Measurements from ENCODE around the gene BAHCC1.

BAHCC1 gene

DNA sequence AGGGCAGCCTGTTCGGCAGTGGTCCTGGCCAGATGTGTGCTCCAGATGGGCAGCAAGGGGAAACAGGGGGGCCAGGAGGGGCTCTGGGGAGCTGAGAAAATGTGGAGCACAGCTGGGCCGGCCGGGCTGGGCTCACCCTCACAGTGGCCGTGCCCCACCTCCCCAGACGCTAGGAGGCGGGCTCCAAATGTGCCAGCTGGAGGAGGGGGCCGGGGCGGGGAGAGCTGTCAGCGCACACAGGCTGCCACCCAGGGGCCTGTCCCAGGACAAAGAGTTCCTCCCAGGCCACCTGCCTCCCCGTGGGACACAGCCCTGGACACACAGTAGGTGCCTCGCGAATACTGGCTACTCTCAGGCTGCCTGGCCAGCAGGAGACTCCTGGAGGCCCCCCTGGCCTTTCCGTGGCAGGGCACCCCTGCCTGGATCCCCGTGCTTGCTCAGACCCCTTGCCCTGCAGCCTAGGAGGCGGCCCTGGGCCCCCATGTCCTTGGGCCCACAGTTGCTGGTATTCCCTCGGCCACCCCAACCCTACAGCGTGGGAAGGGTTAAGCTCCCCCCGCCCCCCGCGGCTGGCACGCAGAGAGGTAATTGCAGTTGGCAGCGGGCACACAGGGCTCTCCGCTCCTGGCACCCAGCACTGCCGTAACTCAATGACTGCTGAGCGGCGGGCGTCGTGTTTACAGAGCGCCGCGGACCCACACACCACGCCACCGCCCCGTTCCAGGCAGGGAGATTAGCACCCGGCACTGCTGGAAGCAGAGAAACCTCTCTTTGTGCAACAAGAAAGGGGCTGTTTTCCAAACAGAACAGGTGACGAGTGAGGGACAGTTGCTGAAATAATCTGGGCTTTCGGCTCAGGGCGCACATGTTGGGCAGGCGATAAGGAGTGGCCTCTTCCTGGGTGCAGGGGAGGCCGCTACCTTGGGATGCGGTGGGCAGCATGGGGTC, 32.2 kb downstream of the BAHCC1 start:
- no peak for DNase-seq (ENCODE audit: low spot score)

- DNase-seq (ENCODE audit: low spot score): no peak
Observed at GRCh38 chr17:81428121-81428515, 32.9 kb downstream of the BAHCC1 start.

DNA sequence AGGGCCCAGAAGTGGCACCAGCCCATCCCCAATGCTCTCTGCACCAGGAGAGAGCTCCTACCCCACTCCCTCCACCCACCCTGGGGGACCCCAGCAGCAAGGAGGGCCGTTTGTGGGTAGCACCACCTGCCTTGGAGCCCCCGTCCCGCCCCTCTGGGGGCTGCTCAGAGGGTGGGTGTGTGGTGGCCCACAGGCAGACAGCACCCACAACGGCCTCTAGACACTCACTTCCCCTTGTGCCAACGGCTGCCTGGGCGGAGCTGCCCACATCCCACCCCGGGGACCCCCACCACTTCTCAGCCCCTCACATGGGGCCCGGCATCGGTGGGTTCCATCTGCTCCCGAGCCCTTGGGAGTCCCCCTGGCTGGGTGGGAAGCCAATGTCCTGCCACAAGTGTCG, 33.3 kb downstream of the BAHCC1 start:
- DNase-seq (ENCODE audit: low spot score): no peak

DNA sequence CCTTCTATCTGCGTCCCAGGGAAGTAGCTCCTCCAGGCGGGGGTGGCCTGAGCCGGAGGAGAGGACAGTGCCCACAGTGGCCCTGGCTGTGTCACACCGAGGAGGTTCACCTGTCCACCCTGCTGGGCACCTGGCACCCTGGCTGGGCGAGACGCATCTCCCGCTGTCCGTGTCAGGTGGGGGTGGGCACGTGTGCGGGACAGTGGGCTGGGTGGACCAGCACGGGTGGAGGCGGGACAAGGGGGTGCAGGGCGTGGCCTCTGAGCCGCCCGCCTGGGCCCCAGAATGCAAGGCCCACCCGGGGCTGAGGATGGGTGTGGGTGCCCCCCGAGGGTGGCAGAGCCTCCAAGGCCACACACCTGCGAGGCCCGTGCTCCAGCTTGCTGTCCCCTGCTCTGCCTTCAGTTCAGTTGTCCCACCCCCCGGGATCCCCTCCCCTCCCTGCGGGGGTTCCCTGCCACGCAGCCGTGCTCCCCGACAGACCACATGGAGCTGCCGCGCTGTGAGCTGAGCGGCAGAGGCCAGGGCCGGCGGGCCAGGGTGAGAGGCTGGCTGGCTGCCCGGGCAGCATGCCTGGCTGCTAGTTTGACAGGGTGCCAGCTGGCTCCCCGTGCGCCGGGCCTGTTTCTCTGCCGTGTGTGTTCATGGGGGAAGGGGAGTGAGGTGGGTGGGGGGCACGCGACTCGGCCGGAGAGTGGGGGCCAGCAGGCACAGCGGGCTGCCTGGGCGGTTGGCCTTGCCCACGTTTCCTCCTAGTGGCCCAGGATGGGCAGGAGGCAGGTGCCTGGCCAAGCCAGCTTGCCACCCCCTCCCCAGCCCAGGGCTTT, 33.9 kb downstream of the BAHCC1 start:
- no peak for DNase-seq (ENCODE audit: low spot score)

DNA sequence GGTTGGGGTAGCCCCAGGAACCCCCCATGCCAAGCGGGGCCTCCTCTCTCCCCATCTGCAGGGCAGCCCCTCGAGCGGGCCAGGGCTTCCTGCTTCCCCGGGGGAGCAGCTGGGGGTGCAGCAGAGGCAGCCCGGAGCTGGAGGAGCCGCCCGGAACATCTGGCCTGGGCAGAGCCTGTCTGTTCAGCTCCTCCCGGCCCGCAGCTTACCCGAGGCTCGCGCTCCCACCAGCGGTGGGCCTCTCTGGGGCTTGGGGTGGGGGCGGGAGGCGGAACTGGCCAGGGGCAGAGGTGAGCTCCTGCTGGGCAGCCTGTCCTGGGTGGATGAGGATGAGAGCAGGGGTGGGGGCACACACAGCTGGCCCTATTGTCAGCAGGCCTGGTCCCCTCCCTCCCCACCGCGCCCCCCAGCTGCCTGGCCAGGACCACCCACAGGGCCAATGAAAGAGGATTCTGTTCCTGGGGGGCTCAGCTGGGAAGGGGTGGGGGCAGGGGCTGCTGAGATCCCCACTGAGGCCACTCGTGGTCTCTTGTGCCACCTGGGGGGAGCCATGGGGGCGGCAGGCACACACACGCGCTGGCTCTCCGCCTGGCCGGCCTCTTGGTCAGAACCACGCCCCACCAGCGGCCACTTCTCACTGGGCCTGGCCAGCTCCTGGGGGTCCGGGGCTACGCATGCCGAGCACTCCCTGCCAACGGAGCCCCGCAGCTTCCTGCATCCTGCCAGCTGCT, 34.7 kb downstream of the BAHCC1 start:
- DNase-seq (ENCODE audit: low spot score): no peak

DNA sequence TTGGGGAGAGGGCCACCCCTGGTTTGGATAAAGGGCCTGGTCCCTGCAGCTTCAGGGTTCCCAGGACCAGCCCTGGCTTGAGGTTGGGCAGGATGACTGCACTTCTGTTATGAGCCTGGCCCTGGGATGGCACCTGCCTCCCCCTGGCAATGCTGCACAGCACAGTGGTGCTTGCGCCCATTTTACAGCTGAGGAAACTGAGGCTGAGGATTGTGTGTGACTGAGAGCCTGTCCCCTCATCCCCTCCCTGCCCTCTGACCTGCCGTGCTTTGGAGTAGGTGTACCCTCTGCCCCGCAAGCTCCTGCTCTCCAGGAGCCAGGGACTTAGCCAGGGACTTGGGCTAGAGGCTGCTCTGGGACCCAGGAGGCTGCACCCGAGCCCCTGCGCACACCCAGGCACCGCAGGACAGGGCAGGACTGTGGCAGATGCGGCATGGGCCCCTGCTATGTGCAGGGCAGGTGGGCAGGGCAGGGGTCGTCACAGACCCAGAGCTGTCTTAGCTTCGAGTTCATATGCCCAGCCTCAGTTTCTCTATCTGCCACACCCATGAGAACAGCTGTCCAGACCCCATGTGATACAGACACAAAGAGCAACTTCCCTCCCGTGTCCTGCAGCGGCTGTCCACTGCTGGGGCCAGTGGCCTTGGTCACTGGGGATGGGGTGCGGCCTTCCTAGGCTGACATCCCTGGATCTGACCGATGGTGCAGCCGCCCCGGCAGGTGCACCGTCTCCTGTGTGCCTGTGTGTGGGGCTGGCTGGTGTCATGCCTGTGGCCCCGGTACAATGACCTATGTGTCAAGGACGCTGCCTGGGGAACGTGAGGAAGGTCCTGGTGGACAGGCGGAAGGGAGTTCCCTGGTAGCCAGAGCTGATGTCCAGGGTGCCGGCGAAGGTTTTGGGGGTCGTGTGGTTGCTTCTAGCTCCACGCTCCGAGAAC, 36.6 kb downstream of the BAHCC1 start:
- no peak for DNase-seq (ENCODE audit: low spot score)

GRCh38 chr17:81432941-81433340, 37.7 kb downstream of the BAHCC1 start:
- DNase-seq (ENCODE audit: low spot score): no peak

DNA sequence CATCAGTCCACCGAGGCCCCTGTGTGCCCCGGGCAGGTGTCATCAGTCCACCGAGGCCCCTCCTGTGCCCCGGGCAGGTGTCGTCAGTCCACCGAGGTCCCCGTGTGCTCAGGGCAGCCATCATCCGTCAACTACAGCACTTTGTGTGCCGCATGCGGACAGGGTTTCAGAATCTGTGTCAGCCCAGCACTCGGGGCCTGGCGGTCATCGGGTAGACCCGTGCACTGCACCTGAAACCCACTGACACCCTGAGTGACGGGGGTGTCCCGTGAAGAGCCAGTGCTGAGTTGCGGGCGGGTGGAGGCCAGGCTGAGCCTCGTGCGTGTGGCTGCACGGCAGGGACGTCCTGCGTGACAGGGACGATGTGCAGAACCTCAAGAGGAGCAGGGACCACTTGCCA, 38.4 kb downstream of the BAHCC1 start:
- DNase-seq (ENCODE audit: low spot score): no peak

GRCh38 chr17:81434072-81434471, 38.8 kb downstream of the BAHCC1 start:
- no peak for DNase-seq (ENCODE audit: low spot score)

DNA sequence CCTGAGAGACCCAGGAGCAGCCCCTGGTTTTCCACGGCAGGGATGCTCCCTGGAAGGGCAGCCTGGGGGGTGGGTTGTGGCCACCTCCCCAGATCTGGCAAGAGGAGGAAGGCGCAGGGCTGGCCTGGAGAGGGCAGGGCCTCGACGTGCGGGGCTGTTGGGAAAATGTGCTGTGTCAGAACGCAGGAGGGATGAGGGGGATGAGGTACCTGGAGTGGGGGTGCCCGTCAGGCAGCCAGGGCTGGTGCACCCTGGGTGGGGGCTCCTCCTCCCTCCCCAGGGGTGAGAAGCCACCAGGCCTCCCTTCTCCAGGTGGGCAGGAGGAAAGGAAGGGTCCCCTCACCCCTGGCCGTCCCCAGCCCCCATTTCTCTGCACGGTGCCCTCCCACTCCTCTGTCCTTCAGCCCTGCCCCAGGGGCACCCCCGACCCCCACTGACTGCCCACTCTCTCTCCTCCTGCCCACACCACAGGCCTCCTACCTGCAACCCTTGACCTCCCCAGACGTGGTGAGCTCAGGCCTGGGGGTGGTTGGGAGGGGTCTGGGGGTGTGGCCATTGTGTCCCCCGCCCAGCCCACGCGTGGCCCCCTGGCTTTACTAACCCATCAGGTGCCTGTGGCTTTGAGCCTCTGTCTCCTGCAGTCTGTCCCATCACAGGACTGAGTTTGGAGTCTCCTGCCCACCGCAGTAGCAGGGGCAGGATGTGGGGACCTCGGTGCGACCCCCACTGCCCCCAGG, 39.6 kb downstream of the BAHCC1 start:
- no peak for DNase-seq (ENCODE audit: low spot score)

DNA sequence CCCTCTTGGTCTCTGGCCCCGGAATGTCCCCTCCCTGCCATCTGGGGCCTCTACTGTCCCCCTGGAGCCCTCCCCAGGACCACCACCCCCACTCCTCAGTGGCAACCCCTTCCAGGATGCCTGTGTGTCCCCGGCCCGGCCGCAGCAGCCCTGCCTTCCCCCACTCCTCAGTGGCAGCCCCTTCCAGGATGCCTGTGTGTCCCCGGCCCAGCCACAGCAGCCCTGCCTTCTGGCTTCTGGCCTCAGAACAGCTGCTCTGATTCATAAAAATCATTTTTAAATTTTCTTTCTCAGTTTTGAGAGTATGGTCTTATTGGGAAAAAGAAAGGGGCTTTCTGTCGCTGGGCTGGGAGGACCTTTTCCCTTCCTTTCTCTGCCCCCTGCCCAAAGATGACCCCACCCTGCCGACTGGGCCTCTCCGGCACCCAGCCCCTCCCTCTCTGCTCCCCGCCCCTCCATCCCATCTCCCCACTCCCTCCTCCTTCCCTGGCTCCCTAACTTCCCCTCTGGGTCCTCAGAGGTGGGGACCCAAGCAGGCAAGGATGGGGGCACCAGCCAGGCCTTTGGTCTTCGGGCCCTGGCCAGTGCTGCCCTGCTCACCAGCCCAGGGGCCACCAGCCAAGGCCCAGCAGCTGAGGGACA, 40.5 kb downstream of the BAHCC1 start:
- DNase-seq (ENCODE audit: low spot score): no peak

DNA sequence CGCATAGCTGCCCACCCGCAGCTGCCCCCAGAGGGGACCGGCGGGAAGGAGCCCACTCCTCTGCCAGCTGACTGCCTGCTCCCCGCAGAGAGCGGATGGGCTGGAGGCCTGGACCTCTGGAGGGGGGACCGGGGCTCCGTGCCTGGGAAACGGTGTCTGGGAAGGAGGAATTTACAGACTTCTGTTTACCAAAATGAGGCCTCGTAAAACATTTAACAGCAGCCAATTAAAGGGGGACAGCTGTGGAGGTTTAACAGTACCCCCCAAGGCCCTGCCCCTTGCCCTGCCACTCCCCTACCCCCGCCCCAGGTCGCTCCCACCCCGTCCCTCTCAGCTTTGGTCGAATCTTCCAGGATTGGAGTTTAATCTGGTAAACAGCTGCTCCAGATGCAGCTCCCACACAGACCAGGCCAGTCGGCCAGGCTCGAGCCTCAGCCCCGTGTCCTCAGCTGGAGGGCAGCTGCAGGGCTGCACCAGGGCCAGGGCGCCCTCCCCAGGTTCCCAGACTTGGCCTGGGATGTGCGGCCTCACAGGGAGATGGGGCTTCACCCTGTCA, 41.1 kb downstream of the BAHCC1 start:
- DNase-seq (ENCODE audit: low spot score): no peak

GRCh38 chr17:81437191-81437651, 42.0 kb downstream of the BAHCC1 start:
- no peak for DNase-seq (ENCODE audit: low spot score)

- no peak for DNase-seq (ENCODE audit: low spot score)
Observed at GRCh38 chr17:81438007-81438659, 42.9 kb downstream of the BAHCC1 start.

DNA sequence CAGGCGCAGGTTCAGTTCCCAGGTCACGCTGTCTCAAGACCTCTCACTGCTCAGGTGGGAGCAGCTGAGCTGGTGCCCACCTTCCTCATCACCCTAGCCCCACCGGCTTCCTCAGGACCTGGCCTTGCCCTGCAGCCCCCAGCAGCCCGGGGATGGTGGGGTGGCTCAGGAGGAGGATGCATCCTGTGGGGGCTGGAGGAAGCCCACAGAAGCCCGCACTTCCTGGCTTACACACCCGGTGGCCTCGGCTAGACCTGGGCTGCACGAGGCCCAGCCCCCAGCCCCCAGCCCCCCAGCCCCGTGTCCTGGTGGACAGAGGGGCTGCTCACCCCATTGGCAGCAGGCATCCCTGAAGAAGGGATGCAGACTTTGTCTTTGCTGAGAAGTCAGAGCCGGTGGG, 43.4 kb downstream of the BAHCC1 start:
- DNase-seq (ENCODE audit: low spot score): no peak

DNA sequence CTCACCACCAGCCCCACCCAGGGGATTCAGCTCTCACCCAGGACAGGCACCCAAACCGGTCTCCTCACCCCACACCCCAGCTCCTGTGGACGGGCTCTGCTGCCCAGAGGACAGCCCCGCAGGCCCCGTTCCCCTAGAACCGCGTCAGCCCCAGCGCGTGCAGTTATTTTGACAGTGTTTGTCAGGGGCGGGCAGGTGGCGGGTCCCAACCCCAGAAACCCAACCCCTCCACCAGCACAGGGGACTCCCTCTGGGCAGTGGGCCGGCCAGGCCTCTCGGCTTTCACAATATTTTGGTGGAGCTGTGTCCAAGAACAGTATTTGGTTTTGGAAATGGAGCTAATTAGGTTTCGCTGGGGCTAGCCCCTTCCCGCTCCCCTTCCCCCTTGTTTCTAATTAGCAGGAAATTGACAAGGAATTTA, 44.8 kb downstream of the BAHCC1 start:
- no peak for DNase-seq (ENCODE audit: low spot score)

DNA sequence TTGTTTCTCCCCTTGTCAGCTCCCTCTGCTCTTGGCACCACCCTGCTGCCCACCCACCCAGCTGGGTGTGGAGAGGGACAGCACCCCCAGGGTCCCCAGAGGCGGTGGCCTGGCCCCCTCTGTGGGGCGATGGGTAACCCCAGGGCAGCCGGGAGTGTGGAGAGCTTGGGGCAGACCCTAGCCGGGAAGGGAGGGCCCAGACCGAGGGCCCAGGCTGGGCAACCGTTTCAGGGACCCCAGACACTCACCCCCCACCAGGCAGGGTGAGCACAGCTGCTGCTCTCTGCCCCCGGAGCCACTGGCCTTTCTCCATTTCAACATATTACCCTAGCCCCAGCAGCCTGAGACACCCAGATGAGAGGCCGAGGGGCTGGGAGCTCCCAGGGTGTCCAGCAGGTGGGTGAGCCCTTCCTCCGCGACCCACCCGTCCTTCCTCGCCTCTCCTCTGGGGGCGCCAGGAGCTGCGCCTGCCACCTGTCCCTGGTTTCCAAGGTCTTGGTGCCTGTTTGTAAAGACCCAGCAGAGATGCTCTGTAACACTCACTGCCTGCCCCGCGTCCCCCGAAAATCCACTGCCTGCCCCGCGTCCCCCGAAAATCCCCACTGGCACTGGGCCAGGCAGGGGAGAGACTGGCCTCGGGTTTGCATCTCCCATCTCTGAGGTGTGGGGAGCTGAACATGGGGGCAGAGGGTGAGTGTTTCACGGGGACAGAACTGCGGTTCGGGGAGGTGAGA, 45.4 kb downstream of the BAHCC1 start:
- no peak for DNase-seq (ENCODE audit: low spot score)

DNA sequence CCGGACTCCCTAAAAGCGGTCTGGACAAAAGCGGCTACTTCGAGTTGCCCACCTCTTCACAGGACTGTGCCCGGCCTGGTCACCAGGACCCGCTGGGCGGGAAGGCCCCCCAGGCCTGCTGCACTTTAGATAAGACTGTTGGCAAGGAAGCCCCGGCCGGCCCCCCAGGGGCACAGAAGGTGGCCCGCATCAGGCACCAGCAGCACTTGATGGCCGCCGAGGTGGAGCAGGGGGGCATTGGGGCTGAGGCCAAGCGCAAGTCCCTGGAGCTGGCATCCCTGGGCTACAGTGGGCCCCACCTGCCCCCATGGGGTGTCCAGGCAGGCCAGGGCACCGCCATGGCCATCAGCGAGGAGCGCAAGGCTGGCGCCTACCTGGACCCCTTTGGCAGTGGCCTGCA, 47.5 kb downstream of the BAHCC1 start:
- no peak for DNase-seq (ENCODE audit: low spot score)
